ENCODE results near the gene OR9A4.

OR9A4 gene

GRCh38 chr7:141916099-141916498 is at the start of gene OR9A4:
Gene OR9A4, plus strand, starts transcription at chr7:141916399. Its CDS starts 2,477 bp downstream, at chr7:141918876.
- TF ChIP-seq, protein P1, sequence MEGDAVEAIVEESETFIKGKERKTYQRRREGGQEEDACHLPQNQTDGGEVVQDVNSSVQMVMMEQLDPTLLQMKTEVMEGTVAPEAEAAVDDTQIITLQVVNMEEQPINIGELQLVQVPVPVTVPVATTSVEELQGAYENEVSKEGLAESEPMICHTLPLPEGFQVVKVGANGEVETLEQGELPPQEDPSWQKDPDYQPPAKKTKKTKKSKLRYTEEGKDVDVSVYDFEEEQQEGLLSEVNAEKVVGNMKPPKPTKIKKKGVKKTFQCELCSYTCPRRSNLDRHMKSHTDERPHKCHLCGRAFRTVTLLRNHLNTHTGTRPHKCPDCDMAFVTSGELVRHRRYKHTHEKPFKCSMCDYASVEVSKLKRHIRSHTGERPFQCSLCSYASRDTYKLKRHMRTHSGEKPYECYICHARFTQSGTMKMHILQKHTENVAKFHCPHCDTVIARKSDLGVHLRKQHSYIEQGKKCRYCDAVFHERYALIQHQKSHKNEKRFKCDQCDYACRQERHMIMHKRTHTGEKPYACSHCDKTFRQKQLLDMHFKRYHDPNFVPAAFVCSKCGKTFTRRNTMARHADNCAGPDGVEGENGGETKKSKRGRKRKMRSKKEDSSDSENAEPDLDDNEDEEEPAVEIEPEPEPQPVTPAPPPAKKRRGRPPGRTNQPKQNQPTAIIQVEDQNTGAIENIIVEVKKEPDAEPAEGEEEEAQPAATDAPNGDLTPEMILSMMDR (conservative IDR thresholded peaks at IDR 0.05; ENCODE audit: low read depth, low read length): no peak
- no peak within 1 kb of the TSS for H3K4me3 ChIP-seq (ENCODE audit: low read depth, low read length)
- no peak for DNase-seq (ENCODE audit: low read depth)

DNA sequence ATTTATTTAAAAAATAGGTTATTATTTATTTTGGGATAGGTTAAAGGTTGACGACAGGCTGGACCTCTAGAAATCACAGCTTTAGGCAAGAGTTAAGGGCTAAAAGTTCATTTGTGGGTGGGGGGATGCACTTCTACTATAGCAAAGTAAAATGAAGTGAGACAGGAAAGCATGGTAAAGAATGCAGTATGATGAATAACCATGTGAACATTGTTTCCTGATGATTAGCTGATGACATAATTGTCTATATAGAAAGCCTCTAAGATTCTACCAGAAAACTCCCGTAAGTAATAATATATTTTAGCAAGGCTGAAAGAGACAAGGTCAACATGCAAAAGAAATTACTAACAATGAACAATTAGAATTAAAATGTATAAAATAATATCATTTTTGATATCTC is 49.2 kb upstream of the OR9A4 start:
- H3K4me3 ChIP-seq (ENCODE audit: low read depth, low read length): no peak overlapping the region
- DNase-seq (ENCODE audit: low read depth): peak; percentile 13
- TF ChIP-seq, protein P1 (conservative IDR thresholded peaks at IDR 0.05; ENCODE audit: low read depth, low read length): no peak

GRCh38 chr7:141872931-141873330 is 43.3 kb upstream of the OR9A4 start:
- TF ChIP-seq, protein P1 (conservative IDR thresholded peaks at IDR 0.05; ENCODE audit: low read depth, low read length): no peak
- no peak overlapping the region for H3K4me3 ChIP-seq (ENCODE audit: low read depth, low read length)
- no peak for DNase-seq (ENCODE audit: low read depth)

- peak; percentile 5 for DNase-seq (ENCODE audit: low read depth)
- TF ChIP-seq, protein P1 (conservative IDR thresholded peaks at IDR 0.05; ENCODE audit: low read depth, low read length): no peak
- H3K4me3 ChIP-seq (ENCODE audit: low read depth, low read length): no peak overlapping the region
Observed at GRCh38 chr7:141874787-141875186, 41.4 kb upstream of the OR9A4 start.

DNA sequence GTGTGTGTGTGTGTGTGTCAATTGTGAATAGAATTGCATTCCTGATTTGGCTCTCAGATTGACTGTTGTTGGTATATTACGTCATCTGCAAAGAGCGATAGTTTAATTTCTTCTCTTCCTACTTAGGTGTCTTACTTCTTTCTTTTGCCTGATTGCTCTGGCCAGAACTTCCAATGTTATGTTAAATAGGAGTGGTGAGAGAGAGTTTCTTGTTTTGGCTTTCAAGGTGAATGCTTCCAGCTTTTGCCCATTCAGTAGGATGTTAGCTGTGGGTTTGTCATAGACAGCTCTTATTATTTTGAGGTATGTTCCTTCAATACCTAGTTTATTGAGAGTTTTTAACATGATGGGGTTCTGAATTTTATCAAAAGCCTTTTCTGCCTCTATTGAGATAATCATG is 40.7 kb upstream of the OR9A4 start:
- DNase-seq (ENCODE audit: low read depth): no peak
- TF ChIP-seq, protein P1 (conservative IDR thresholded peaks at IDR 0.05; ENCODE audit: low read depth, low read length): no peak

DNA sequence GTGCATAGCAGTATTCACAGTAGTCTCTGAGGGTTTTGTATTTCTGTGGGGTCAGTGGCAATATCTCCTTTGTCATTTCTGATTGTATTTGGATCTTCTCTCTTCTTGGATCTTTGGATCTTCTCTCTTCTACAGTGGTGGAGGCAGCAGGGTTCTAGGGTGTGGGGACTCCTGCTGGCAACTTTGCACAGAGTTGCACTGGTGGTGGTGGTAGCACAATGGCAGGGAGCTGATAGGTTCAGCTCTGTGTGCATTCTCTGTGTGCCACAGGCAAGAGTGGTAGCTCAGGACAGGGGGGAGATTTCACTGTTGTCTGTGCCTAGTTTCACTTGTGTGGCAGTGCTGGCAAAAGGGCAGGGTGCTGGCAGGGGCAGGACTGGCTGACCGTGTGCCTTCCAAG is 39.8 kb upstream of the OR9A4 start:
- no peak for DNase-seq (ENCODE audit: low read depth)
- TF ChIP-seq, protein P1 (conservative IDR thresholded peaks at IDR 0.05; ENCODE audit: low read depth, low read length): no peak
- no peak overlapping the region for H3K4me3 ChIP-seq (ENCODE audit: low read depth, low read length)

More for the DNA sequence above, 40.7 kb upstream of the OR9A4 start:
- no peak overlapping the region for H3K4me3 ChIP-seq (ENCODE audit: low read depth, low read length)

DNA sequence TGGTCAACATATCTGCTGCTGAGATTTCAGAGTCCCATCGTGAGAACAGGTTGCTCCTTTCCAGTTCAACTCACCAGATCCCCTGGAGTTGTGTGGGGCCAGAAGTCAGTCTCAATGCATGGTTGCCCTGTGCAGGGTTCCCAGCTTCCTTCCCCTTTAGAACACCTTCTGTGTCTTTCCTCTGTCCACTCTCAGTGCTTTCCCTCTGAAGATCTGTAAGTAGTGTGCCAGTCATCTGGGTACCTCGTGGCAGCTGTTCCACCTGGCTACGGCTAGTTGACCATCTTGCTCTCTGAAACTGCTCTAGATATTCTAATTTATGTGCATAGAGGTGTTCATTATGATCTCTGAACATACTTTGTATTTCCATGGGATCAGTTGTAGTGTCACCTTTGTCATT is 38.8 kb upstream of the OR9A4 start:
- DNase-seq (ENCODE audit: low read depth): no peak

More for the DNA sequence above, 38.8 kb upstream of the OR9A4 start:
- TF ChIP-seq, protein P1 (conservative IDR thresholded peaks at IDR 0.05; ENCODE audit: low read depth, low read length): no peak
- no peak overlapping the region for H3K4me3 ChIP-seq (ENCODE audit: low read depth, low read length)

Data from choroid plexus epithelial cell (primary cell).